ENCODE measurements around the gene KCNC4.

The KCNC4 gene

DNA sequence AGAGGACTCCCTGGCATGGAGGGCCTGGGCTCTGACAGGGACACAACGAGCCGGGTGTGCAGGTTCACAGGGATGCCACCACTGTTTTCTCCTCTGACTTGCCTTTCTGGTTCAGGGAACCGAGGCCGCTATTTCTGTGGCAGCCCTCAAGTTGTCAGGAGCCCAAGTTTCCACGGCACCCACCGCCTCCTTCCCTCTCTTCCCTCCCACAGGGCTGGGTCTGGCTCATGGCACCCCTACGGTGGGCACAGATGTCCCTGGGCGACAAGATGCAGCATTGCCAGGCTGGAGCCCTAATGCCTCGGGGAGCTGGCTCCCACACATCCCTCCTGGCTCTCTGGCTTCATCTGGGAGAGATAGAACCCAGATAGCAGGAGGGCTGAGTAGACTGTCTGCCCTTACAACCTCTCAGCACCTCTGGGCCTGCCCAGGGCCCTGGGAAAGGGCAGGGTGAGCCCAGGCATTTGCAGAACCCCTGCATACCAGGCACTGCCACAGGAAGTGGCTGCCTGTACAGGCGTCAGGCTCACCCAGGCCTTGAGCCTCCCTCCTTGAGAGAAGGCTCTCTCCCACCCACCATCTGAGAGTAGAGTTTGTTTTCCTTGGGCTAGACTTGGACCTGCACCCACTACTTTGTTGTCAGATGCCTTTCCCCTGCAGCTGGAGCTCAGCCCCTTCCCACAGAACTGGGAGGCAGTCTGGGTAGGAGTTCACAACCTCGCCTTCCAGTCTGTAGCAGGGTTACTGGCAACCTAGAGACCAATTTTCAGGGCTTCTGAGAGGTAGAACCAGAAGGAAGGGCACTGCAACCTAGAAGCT is 20.5 kb downstream of the KCNC4 start:
- DNase-seq (ENCODE audit: low read depth), result no peak

- DNase-seq (ENCODE audit: low read depth), result no peak
These were observed 23.7 kb downstream of the KCNC4 start for GRCh38 chr1:110233861-110234260.

DNA sequence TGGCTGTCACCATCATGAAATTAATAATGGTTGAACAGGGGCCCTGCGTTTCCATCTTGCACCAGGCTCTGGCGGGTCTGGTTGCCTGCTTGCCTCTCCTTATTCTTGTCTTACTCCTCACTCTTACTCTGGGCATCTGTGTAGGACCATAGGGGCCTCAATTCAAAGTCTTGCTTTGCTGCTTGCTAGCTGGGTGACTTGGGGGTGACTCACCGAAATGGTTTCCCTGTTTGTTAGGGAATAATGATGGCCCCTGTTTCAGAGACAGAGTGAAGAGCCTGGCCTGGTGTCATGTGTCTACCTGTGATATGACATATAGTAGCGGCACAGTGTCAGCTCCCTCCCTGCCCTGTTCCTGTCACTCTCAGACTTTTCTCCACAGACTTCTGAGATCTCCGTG is 24.6 kb downstream of the KCNC4 start:
- no peak for DNase-seq (ENCODE audit: low read depth)

- no peak for DNase-seq (ENCODE audit: low read depth)
These were observed 25.2 kb downstream of the KCNC4 start for GRCh38 chr1:110235181-110235833.

DNA sequence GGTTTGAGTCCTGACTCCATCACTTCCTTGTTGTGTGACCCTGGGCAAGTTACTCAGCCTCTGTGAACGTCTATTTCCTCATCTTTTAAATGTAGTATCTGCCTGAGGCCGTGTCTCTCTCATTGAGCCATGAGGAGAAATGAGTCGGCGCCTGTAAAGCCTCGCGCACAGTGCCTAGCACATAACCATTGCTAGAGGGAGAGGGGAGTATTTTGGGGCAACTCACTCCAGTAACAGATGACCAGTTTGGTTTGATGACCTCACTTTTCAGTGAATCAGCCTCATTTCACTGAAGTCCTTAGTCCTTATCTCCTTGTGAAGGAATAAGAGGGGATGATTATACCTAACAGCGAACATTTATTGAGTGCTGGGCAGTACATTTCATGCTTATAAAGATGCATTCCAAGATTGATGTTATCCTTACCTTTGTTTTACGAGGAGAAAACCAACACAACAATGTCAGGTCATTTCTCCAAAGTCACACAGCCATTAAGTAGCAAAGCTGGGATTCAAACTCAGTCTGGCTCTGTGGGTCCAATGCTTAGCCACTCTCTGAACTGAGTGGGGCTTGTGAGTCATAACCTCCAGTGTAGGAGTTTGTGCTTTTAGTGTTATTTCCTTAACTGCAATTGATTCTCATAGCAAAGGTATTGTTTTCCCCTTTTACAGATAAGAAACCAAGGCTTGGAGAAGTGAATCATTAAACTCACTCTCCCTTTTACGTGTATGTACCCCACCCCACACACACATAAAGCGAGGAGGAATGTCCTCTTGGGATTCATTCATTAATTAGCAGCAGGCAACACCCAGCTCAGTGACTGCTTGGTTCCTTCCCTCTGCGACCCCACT is 25.9 kb downstream of the KCNC4 start:
- peak; percentile 79 for DNase-seq (ENCODE audit: low read depth)

DNA sequence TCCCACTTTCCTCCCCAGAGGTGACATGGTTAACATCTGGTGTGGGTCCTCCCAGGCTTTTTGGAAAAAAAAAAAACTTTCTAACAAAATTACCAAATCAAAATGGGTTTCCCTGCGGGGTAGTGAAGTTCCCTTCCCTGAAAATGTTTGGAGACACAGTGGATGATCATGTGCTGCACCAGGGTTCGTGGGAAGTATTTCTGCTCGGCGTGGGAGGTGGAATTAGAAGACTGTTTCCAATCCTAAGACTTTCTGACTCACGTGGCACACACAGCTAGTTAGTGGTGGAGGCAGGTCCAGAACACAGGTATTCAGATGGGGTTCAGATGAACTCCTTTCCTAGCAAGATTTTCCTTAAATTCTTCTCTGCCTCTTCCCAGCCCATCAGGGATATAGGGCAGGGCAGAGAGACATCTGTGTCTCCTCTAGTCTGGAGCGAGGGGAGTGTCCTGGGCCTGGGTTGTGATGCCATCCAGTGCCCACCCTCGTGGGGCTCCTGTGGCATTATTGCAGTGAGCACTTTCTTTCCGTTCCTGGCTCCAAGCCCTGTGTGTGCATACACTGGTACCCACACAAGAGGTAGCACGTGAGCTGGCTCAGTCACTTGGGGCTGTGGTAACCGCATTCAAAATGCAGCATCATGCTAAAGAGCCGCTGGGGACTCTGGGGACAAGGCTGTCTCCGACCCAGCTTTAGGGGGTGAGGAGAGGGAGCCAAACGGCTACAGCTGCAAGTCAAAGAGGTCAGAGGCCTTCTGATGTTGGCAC is 27.5 kb downstream of the KCNC4 start:
- no peak for DNase-seq (ENCODE audit: low read depth)

GRCh38 chr1:110239441-110240430 is 29.6 kb downstream of the KCNC4 start:
- DNase-seq (ENCODE audit: low read depth), result no peak

GRCh38 chr1:110240476-110241210 is 30.5 kb downstream of the KCNC4 start:
- DNase-seq (ENCODE audit: low read depth), result no peak

DNA sequence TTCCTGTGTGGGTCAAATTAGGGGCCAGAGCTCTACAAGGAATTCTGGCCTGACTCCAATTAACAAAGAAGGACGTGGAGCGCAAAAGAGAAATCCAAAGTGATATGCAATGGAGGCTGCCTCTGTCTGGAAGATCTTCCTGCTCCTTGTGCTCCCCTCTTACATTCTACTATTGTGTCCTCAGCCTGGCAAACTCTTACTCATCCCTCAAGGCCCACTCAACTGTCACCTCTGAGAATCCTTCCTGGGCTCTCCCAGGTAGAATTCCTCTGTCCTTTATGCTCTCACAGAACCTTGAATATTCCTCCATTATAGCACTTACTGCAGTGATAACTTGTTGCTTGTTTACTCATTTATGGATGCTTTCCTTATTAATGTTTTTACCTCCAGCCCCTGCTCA is 31.4 kb downstream of the KCNC4 start:
- DNase-seq (ENCODE audit: low read depth), result no peak

DNA sequence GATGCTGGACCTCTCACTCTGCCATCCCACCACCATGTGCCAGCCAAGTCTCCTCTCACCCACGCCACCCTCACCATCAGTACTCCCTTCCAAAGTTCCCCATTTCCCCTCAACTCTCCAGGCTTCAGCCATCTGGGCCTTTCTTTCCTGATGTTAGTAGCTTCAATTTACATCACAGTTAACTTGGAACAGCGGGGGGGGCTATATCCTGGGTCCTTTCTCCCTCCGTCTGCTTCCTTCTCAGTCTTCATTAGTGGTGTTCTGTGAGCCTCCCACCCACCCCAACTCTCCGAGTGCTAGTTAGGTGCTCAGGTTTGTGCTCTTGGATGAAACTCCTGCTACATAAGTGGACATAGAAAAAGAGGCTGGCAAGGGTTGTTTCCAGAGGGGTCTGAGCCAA is 31.9 kb downstream of the KCNC4 start:
- DNase-seq (ENCODE audit: low read depth), result no peak

GRCh38 chr1:110242731-110243130 is 32.6 kb downstream of the KCNC4 start:
- no peak for DNase-seq (ENCODE audit: low read depth)

GRCh38 chr1:110243146-110243545 is 33.0 kb downstream of the KCNC4 start:
- DNase-seq (ENCODE audit: low read depth), result no peak

DNA sequence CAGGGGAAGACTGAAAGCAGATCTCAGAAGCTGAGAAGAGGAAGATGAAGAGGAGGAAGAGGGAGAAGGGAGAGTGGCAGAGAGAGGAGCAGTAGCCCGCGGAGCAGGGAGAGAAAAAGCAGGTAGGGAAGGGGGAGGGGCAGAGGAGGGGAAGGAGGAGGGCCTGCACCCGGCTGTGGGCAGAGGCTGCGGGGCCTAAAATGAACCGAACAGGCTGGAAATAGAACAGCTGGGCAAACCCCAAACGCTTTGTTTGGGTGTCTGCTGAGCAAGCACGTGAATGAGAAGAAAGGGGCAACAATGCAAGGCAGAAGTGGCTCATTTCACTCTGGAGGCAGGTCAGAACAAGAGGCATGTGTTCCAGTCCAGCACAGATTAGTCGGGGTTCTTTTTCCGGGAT is 33.5 kb downstream of the KCNC4 start:
- DNase-seq (ENCODE audit: low read depth), result no peak

DNA sequence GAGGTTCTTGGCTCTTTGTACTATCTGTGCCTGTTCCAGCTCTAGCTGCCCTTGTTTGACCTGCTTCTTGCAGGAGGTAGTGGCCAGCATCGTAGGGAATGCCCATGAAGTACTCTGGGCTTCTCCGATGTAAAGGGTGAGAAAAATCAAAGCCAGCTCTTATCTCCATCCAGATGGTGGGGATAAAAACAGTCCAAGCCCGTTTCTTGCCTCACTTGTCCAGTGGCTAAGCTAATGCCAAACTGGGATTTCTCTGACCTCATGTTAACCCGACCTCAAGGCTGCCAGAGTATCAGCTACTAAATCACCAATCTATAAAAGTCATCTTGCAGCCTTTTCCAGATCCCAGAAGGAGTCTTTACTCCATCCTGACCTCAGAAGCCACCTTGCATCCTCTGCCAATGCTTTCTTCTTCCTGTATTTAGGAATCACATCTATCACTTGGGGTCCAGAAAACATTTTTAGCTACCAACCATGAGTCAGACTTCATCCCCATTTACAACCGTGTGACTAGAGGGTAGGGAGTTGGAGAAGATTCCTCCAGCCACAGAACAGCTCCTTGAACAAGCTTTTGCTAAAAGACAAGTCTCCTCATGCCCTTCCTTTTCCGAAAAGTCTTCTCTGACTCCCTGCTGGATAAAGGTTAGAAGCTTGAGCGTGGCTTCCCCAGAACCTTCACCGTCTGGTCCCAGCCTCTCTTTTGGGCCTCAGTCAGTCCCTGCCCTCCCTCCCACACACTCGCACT is 35.9 kb downstream of the KCNC4 start:
- no peak for DNase-seq (ENCODE audit: low read depth)

DNA sequence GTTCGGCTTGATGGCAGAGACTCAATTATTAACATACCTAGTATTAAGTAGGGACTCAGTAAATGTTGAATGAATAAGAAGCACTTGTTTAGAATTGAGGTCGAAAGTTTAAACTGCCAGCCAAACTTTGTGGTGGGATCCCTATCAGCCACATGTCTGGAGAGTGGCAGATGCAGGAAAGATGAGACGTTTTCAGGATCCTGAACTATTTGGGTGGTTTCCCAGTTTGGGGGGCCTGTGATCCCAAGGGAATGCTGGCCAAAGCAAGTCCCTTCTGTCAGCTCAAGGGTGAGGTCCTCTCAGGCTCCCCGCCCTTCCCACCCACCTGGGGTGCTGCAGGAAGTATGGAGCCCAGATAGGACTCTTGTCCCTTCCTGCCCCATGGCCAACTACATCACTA is 38.6 kb downstream of the KCNC4 start:
- no peak for DNase-seq (ENCODE audit: low read depth)

DNA sequence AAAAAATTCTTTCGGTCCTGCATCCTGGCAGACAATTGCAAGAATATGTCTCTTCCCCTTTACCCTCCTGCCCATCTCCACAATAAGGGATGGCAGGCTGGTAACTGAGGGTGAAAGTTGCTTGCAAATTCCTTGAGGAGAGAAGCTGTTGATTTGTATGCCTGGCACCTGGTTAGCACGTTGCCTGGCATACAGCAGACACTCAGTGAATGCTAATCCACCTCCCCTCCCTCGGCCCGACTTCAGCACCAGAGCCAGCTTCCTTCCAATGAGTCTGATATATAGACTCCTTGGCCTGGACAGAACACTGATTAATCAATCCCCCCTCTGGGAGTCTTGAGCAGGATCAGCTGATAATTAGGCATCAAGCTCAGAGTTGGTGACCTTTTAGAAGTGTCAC is 39.1 kb downstream of the KCNC4 start:
- DNase-seq (ENCODE audit: low read depth), result no peak

- DNase-seq (ENCODE audit: low read depth), result no peak
These were observed 39.9 kb downstream of the KCNC4 start for GRCh38 chr1:110250008-110250407.

DNA sequence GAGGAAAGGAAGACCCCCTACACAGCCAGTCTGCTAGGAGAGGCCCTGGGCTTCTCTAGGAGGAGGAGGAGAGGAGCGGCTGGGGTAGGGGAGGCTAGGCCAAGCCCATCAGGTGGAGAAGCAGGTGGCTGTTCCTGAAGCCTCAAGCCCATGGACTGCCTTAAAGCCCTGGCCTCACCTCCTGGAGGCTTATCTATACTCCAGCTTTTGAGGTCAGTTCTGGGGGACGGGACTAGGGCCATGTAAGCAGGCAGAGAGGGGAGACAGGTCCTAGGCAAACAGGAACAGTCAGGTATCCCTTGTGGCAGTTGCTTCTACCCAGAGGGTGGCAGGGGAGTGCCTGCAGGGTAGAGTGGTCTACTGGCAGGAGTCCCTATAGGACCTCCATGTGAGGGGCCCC is 40.6 kb downstream of the KCNC4 start:
- no peak for DNase-seq (ENCODE audit: low read depth)

DNA sequence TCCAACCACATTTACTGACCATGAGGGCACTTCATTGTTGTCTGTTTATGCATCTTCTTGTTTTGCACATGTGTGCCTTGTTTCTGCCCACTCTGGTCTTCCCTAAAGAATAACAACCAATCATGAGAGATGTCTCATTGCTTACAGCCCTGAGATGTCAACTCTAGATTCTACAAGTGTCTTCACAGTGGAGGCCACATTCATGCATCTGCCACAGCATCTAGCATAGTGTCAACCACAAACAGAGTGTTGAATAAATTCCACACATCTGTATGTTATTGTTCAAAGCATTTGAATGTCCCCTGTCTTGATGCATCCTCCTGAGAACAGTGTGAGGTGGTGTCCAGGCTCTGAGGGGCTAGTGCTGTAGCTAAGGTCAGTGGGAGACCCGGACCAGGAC is 43.1 kb downstream of the KCNC4 start:
- no peak for DNase-seq (ENCODE audit: low read depth)
